H9 (cell line): Measurements from ENCODE around the gene SPATS2. TPM values are rescaled to one million over a fixed set of nuclear protein-coding genes. Genes with fewer than 3 reads are reported as not detected.

ENCODE experiments used
- DNase-seq: peaks from one replicate; pipeline ENCODE4 v3.0.0-alpha.2; 2017
- H2AFZ ChIP-seq: one replicate; pipeline ENCODE4 v1.6.1; 2013; ENCODE audit warnings: mild to moderate bottlenecking, low read length, control low read depth, moderate library complexity
- H2AK5ac ChIP-seq: 2 replicates; pipeline ENCODE4 v1.6.1; 2013; ENCODE audit warnings: low read length, control low read depth, mixed read lengths; ENCODE audit not compliant: insufficient read length
- H2BK120ac ChIP-seq: one replicate; pipeline ENCODE4 v1.6.1; 2013; ENCODE audit warnings: low read depth, mild to moderate bottlenecking, low read length, control low read depth, inconsistent platforms; ENCODE audit not compliant: poor library complexity, severe bottlenecking
- H2BK12ac ChIP-seq: 2 replicates; pipeline ENCODE4 v1.6.1; 2013; ENCODE audit warnings: low read length, control low read depth, mixed read lengths, low read depth; ENCODE audit not compliant: insufficient read length
- H2BK15ac ChIP-seq: 2 replicates; pipeline ENCODE4 v1.6.1; 2013; ENCODE audit warnings: low read depth, low read length, control low read depth
- H2BK20ac ChIP-seq: one replicate; pipeline ENCODE4 v1.6.1; 2013; ENCODE audit warnings: low read depth, mild to moderate bottlenecking, low read length, control low read depth, inconsistent platforms; ENCODE audit not compliant: poor library complexity, severe bottlenecking
- H2BK5ac ChIP-seq: 2 replicates; pipeline ENCODE4 v1.6.1; 2013; ENCODE audit warnings: low read length, control low read depth, mixed read lengths; ENCODE audit not compliant: insufficient read length
- H3K14ac ChIP-seq: 2 replicates; pipeline ENCODE4 v1.6.1; 2013; ENCODE audit warnings: low read length, control low read depth; ENCODE audit not compliant: insufficient read depth
- H3K18ac ChIP-seq: 2 replicates; pipeline ENCODE4 v1.6.1; 2013; ENCODE audit warnings: low read depth, mild to moderate bottlenecking, mixed read lengths, low read length, control low read depth; ENCODE audit not compliant: insufficient read length
- H3K23ac ChIP-seq: 2 replicates; pipeline ENCODE4 v1.6.1; 2013; ENCODE audit warnings: low read length, control low read depth, mixed read lengths, low read depth; ENCODE audit not compliant: insufficient read length
- H3K23me2 ChIP-seq: 2 replicates; pipeline ENCODE4 v1.6.1; 2013; ENCODE audit warnings: low read depth, mild to moderate bottlenecking, mixed read lengths, low read length, control low read depth; ENCODE audit not compliant: insufficient read length, poor library complexity, severe bottlenecking
- H3K27ac ChIP-seq: 2 replicates; pipeline ENCODE4 v1.5.1; 2013; ENCODE audit warnings: low read length, control low read depth, mixed read lengths, low read depth; ENCODE audit not compliant: insufficient read length
- H3K27me3 ChIP-seq: 2 replicates; pipeline ENCODE4 v1.6.1; 2013; ENCODE audit warnings: low read length, control low read depth, inconsistent platforms; ENCODE audit not compliant: insufficient read depth
- H3K4ac ChIP-seq: 2 replicates; pipeline ENCODE4 v1.6.1; 2013; ENCODE audit warnings: low read depth, mild to moderate bottlenecking, control low read depth, inconsistent platforms, low read length, moderate library complexity
- H3K4me1 ChIP-seq: 2 replicates; pipeline ENCODE4 v1.6.1; 2013; ENCODE audit warnings: low read length, control low read depth, inconsistent platforms; ENCODE audit not compliant: insufficient read depth
- H3K4me2 ChIP-seq: 2 replicates; pipeline ENCODE4 v1.6.1; 2013; ENCODE audit warnings: low read length, control low read depth, mixed read lengths; ENCODE audit not compliant: insufficient read length, insufficient read depth
- H3K56ac ChIP-seq: 2 replicates; pipeline ENCODE4 v1.6.1; 2013; ENCODE audit warnings: low read depth, mild to moderate bottlenecking, mixed read lengths, low read length, control low read depth; ENCODE audit not compliant: insufficient read length
- H3K79me1 ChIP-seq: 2 replicates; pipeline ENCODE4 v1.6.1; 2013; ENCODE audit warnings: low read depth, mild to moderate bottlenecking, moderate library complexity, low read length, control low read depth, inconsistent platforms; ENCODE audit not compliant: insufficient read depth, poor library complexity, severe bottlenecking
- H3K79me2 ChIP-seq: 2 replicates; pipeline ENCODE4 v1.6.1; 2013; ENCODE audit warnings: low read length, control low read depth, inconsistent platforms; ENCODE audit not compliant: insufficient read depth
- H3K9ac ChIP-seq: 2 replicates; pipeline ENCODE4 v1.6.1; 2013; ENCODE audit warnings: low read length, control low read depth, mixed read lengths; ENCODE audit not compliant: insufficient read length; ENCODE audit errors: extremely low read depth
- H3K9me3 ChIP-seq: one replicate; pipeline ENCODE4 v1.6.1; 2013; ENCODE audit warnings: low read depth, low read length, inconsistent platforms; ENCODE audit not compliant: control insufficient read depth
- H3T11ph ChIP-seq: one replicate; pipeline ENCODE4 v1.6.1; 2013; ENCODE audit warnings: mild to moderate bottlenecking, low read length, control low read depth, inconsistent platforms
- H4K20me1 ChIP-seq: one replicate; pipeline ENCODE4 v1.6.1; 2013; ENCODE audit not compliant: control insufficient read depth, insufficient read length, insufficient read depth
- H4K5ac ChIP-seq: 2 replicates; pipeline ENCODE4 v1.6.1; 2013; ENCODE audit warnings: low read depth, mild to moderate bottlenecking, mixed read lengths, low read length, control low read depth; ENCODE audit not compliant: insufficient read length
- H4K8ac ChIP-seq: replicated peaks from 2 replicates; pipeline ENCODE4 v1.6.1; 2013; ENCODE audit warnings: low read length, control low read depth, mixed read lengths, low read depth; ENCODE audit not compliant: insufficient read length
- H4K91ac ChIP-seq: 2 replicates; pipeline ENCODE4 v1.6.1; 2013; ENCODE audit warnings: low read depth, mild to moderate bottlenecking, moderate library complexity, mixed read lengths, low read length, control low read depth; ENCODE audit not compliant: insufficient read length
- H3K27ac Mint-ChIP-seq, 3 experiments: 2 replicates in 2 of 3; 3 replicates in 1 of 3; pipeline ENCODE4 v1.8.0; 2020 to 2021; ENCODE audit warnings: mixed read lengths in 3 of 3, mild to moderate bottlenecking in 1 of 3, moderate library complexity in 1 of 3
- H3K27me3 Mint-ChIP-seq: 2 replicates; pipeline ENCODE4 v1.8.0; 2021; ENCODE audit warnings: low read depth, mild to moderate bottlenecking, moderate library complexity, mixed read lengths
- H3K36me3 Mint-ChIP-seq, 3 experiments: 2 replicates in 2 of 3; 3 replicates in 1 of 3; pipeline ENCODE4 v1.8.0; 2020 to 2021; ENCODE audit warnings: low read depth in 3 of 3, mixed read lengths in 3 of 3; ENCODE audit not compliant: insufficient read depth in 1 of 3
- H3K4me1 Mint-ChIP-seq, 2 experiments: 2 replicates each; pipeline ENCODE4 v1.8.0; 2020; ENCODE audit warnings: mixed read lengths in 2 of 2
- H3K4me3 Mint-ChIP-seq, 2 experiments: 2 replicates in 1 of 2; 3 replicates in 1 of 2; pipeline ENCODE4 v1.8.0; 2020 to 2021; ENCODE audit warnings: mild to moderate bottlenecking in 2 of 2, mixed read lengths in 2 of 2, moderate library complexity in 1 of 2
- H3K9me3 Mint-ChIP-seq, 2 experiments: 2 replicates in 1 of 2; 3 replicates in 1 of 2; pipeline ENCODE4 v1.8.0; 2020; ENCODE audit warnings: mild to moderate bottlenecking in 2 of 2, mixed read lengths in 2 of 2, moderate library complexity in 1 of 2
- CTCF ChIP-seq: fragments of 200-600 bp; sonication (generic); conservative IDR thresholded peaks from 3 replicates; pipeline ENCODE4 v1.8.0; 2021; ENCODE audit warnings: antibody characterized with exemption, mild to moderate bottlenecking
- WGBS: extraction: QIAGEN DNeasy Blood & Tissue Kit; methylation state at CpG from one replicate; pipeline ENCODE4 v1.1.7; 2013; ENCODE audit warnings: missing lambda C conversion rate, low lambda C conversion rate, mixed read lengths; ENCODE audit not compliant: insufficient read length; ENCODE audit errors: extremely low coverage; 5-methylcytosine and 5-hydroxymethylcytosine counted together
- total RNA-seq: library from RNA; stranded (reverse); gene quantifications from 2 replicates; pipeline ENCODE4 v1.2.1, GENCODE V29; 2021

The SPATS2 gene
- total RNA-seq, 1 experiment from 2014 or later: 17.1 TPM

DNA sequence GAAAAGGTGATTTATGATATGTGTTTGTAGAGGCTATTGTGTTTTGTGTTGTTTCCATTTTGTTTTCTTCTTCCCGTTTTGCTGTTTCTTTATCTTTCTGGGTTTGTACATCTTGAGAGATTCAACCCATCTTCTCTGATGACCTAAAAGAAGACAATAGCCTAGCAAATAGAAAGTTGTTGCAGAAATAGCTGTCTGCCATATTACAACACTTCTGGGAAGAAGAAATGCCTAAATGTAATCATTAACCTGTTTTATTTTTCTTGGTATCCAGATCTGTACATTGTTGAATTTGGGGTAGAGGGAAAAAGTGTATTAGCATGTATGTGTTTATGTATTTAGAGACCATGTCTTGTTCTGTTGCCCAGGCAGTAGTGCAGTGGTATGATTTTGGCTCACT is 50.3 kb downstream of the SPATS2 start:
- no peaks in the 10 kb centered on the region for H3K27me3 ChIP-seq
- no peak for TF ChIP-seq CTCF
- H2AFZ ChIP-seq: no peak overlapping the region
- no peaks in the 10 kb centered on the region for H3K23me2 ChIP-seq
- H3K18ac ChIP-seq: no peak overlapping the region
- H3K36me3 Mint-ChIP-seq: no peaks in the 10 kb centered on the region
- DNase-seq: no peak
- no peak overlapping the region for H2BK5ac ChIP-seq
- H2BK120ac ChIP-seq: no peak overlapping the region
- H3K9me3 Mint-ChIP-seq: no peaks in the 10 kb centered on the region
- no peaks in the 10 kb centered on the region for H4K20me1 ChIP-seq
- H3K4me1 Mint-ChIP-seq: peaks cover 14 to 15% of the 10 kb centered on the region in 2 experiments
- no peak overlapping the region; a peak in 1 of 7 replicates for H3K27ac Mint-ChIP-seq
- no CpG with 5 or more reads among the region's 1 CpG for WGBS
- H2AK5ac ChIP-seq: no peak overlapping the region
- H3T11ph ChIP-seq: no peak overlapping the region
- no peak overlapping the region for H3K4me3 Mint-ChIP-seq
- H3K79me2 ChIP-seq: no peaks in the 10 kb centered on the region; the same call in 1 of the 2 replicates
- no peak overlapping the region for H2BK20ac ChIP-seq
- no peak overlapping the region for H2BK12ac ChIP-seq
- no peak overlapping the region for H3K23ac ChIP-seq
- no peak overlapping the region for H3K56ac ChIP-seq
- H3K27ac ChIP-seq: no peak overlapping the region
- no peak overlapping the region for H3K4ac ChIP-seq
- no peak overlapping the region for H4K91ac ChIP-seq
- no peaks in the 10 kb centered on the region for H3K9me3 ChIP-seq
- H3K14ac ChIP-seq: no peak overlapping the region
- no peak overlapping the region for H4K5ac ChIP-seq
- no peak overlapping the region for H4K8ac ChIP-seq
- no peak overlapping the region for H2BK15ac ChIP-seq
- H3K4me2 ChIP-seq: no peak overlapping the region
- H3K4me1 ChIP-seq: no peaks in the 10 kb centered on the region
- no peak overlapping the region for H3K9ac ChIP-seq
- no peaks in the 10 kb centered on the region for H3K79me1 ChIP-seq
- H3K27me3 Mint-ChIP-seq: no peaks in the 10 kb centered on the region
